HCT116 (cell line): ENCODE results near the gene SGMS1. TPM values are rescaled to one million over a fixed set of nuclear protein-coding genes. Genes with fewer than 3 reads are reported as not detected.

Experiments
- ATAC-seq: fragments of 200-7000 bp; cut with Tn5 transposase; 2 replicates; pipeline ENCODE4 v1.9.1; 2020; ENCODE audit warnings: mild to moderate bottlenecking, moderate library complexity
- BruUV-seq: library from RNA; stranded (reverse); fragments of 400-500 nt; replicated peaks from 2 replicates; lab custom pipeline; 2021; lab: Mats Ljungman, UMichigan
- CTCF ChIA-PET: fragments of 300-600 bp; sonication (Branson Sonifier 250); formaldehyde crosslinking; loops from one replicate; lab custom pipeline; 2021; ENCODE audit warnings: antibody characterized with exemption; lab: Charles Lee
- POLR2A ChIA-PET: fragments of 300-600, 350-600 bp; sonication (Branson Sonifier 250); formaldehyde crosslinking; loops from one replicate; lab custom pipeline; 2021; ENCODE audit warnings: antibody characterized with exemption; lab: Charles Lee
- RAD21 ChIA-PET, 2 experiments: fragments of 300-600 bp; sonication (Branson Sonifier 250); formaldehyde crosslinking; loops; one replicate each; lab custom pipeline; 2023; ENCODE audit warnings: low total read pairs in 2 of 2; ENCODE audit not compliant: uncharacterized antibody in 2 of 2, unreplicated experiment in 2 of 2, low non-redundant PET in 1 of 2; lab: Charles Lee
- DNase-seq: peaks from one replicate; pipeline ENCODE4 v3.0.0-alpha.2; 2010; ENCODE audit warnings: low read depth, low spot score
- H2AFZ ChIP-seq: fragments of 200-600 bp; shearing (Covaris generic), sonication (generic); 2 replicates; pipeline ENCODE4 v1.6.1; 2017; ENCODE audit warnings: low read depth, mixed run types, mixed read lengths, antibody characterized with exemption, low read length; ENCODE audit not compliant: poor library complexity, severe bottlenecking
- H3K27ac ChIP-seq: 2 replicates; pipeline ENCODE4 v1.5.1; 2012; ENCODE audit warnings: low read depth, low read length
- H3K27me3 ChIP-seq: fragments of 200-600 bp; sonication (generic); 2 replicates; pipeline ENCODE4 v1.6.1; 2016; ENCODE audit warnings: mixed run types, low read length, mixed read lengths; ENCODE audit not compliant: insufficient read depth
- H3K36me3 ChIP-seq, 2 experiments: fragments of 200-500 bp in 1 of 2; fragments of 200-600 bp in 1 of 2; sonication (Bioruptor generic) in 1 of 2; sonication (generic) in 1 of 2; 2 replicates each; pipeline versions ENCODE4 v1.5.1 to v1.6.1; 2014 to 2016; ENCODE audit warnings: low read length in 2 of 2, inconsistent platforms in 1 of 2, mixed read lengths in 1 of 2, mixed run types in 1 of 2; ENCODE audit not compliant: insufficient read depth in 2 of 2, control insufficient read depth in 1 of 2
- H3K4me1 ChIP-seq, 2 experiments: fragments of 200-600 bp in 1 of 2; sonication (generic) in 1 of 2; 2 replicates each; pipeline versions ENCODE4 v1.5.1 to v1.6.1; 2012 to 2017; ENCODE audit warnings: low read length in 2 of 2, inconsistent platforms in 1 of 2, mild to moderate bottlenecking in 1 of 2, mixed read lengths in 1 of 2, mixed run types in 1 of 2, moderate library complexity in 1 of 2; ENCODE audit not compliant: insufficient read depth in 2 of 2, control insufficient read depth in 1 of 2
- H3K4me2 ChIP-seq: fragments of 200-600 bp; sonication (generic); 2 replicates; pipeline ENCODE4 v1.6.1; 2017; ENCODE audit warnings: mixed run types, low read length, mixed read lengths
- H3K4me3 ChIP-seq, 2 experiments: fragments of 200-600 bp in 1 of 2; sonication (generic) in 1 of 2; replicated peaks in 1 of 2; 2 replicates each; pipeline ENCODE4 v1.5.1; 2011 to 2016; ENCODE audit warnings: low read length in 2 of 2, control low read depth in 1 of 2, low read depth in 1 of 2, mild to moderate bottlenecking in 1 of 2, mixed read lengths in 1 of 2, mixed run types in 1 of 2
- H3K79me2 ChIP-seq: fragments of 200-600 bp; sonication (generic); 2 replicates; pipeline ENCODE4 v1.6.1; 2017; ENCODE audit warnings: mild to moderate bottlenecking, mixed run types, low read length, moderate library complexity, mixed read lengths; ENCODE audit not compliant: insufficient read depth
- H3K9ac ChIP-seq: fragments of 200-600 bp; sonication (generic); 2 replicates; pipeline ENCODE4 v1.6.1; 2016; ENCODE audit warnings: low read length, mixed read lengths
- H3K9me2 ChIP-seq: fragments of 200-600 bp; sonication (generic), shearing (Covaris generic); 2 replicates; pipeline ENCODE4 v1.6.1; 2017; ENCODE audit warnings: mixed run types, mild to moderate bottlenecking, moderate library complexity; ENCODE audit not compliant: insufficient read depth
- H3K9me3 ChIP-seq, 2 experiments: fragments of 200-500 bp in 1 of 2; fragments of 200-600 bp in 1 of 2; sonication (Bioruptor generic) in 1 of 2; sonication (generic) in 1 of 2; 2 replicates each; pipeline ENCODE4 v1.6.1; 2014 to 2017; ENCODE audit warnings: low read length in 2 of 2, mixed read lengths in 2 of 2, inconsistent platforms in 1 of 2, low read depth in 1 of 2, mild to moderate bottlenecking in 1 of 2, mixed run types in 1 of 2, moderate library complexity in 1 of 2; ENCODE audit not compliant: control insufficient read depth in 1 of 2, insufficient read depth in 1 of 2
- H4K20me1 ChIP-seq: fragments of 200-600 bp; sonication (generic), shearing (Covaris generic); 2 replicates; pipeline ENCODE4 v1.6.1; 2017; ENCODE audit warnings: mixed run types, mild to moderate bottlenecking, moderate library complexity; ENCODE audit not compliant: insufficient read depth
- CBX3 ChIP-seq: IDR thresholded peaks from 2 replicates; pipeline ENCODE4 v1.6.1; 2012; ENCODE audit warnings: low read depth
- EZH2phosphoT487 ChIP-seq: fragments of 200-600 bp; IDR thresholded peaks from 2 replicates; pipeline ENCODE4 v1.6.1; 2018; ENCODE audit warnings: antibody characterized with exemption, borderline replicate concordance
- JUND ChIP-seq: IDR thresholded peaks from 2 replicates; pipeline ENCODE4 v1.6.1; 2012
- SP1 ChIP-seq: IDR thresholded peaks from 2 replicates; pipeline ENCODE4 v1.6.1; 2012; ENCODE audit warnings: low read depth
- intact Hi-C: fragments of 100-400 bp; cut with micrococcal nuclease; formaldehyde crosslinking; loops from 2 replicates; pipeline ENCODE4 v1.10.0; 2022
- total RNA-seq: library from RNA; stranded (reverse); gene quantifications from one replicate; pipeline ENCODE4 v1.2.1, GENCODE V29; 2021; ENCODE audit not compliant: unreplicated experiment
- TF ChIP-seq, protein P1 (sequence below): IDR thresholded peaks from 2 replicates; pipeline ENCODE4 v1.6.1; 2012; ENCODE audit warnings: low read depth
- TF ChIP-seq, protein P2 (sequence below): IDR thresholded peaks from 2 replicates; pipeline ENCODE4 v1.6.1; 2012

The SGMS1 gene
- total RNA-seq, 1 experiment from 2014 or later, result 29.1 TPM

DNA sequence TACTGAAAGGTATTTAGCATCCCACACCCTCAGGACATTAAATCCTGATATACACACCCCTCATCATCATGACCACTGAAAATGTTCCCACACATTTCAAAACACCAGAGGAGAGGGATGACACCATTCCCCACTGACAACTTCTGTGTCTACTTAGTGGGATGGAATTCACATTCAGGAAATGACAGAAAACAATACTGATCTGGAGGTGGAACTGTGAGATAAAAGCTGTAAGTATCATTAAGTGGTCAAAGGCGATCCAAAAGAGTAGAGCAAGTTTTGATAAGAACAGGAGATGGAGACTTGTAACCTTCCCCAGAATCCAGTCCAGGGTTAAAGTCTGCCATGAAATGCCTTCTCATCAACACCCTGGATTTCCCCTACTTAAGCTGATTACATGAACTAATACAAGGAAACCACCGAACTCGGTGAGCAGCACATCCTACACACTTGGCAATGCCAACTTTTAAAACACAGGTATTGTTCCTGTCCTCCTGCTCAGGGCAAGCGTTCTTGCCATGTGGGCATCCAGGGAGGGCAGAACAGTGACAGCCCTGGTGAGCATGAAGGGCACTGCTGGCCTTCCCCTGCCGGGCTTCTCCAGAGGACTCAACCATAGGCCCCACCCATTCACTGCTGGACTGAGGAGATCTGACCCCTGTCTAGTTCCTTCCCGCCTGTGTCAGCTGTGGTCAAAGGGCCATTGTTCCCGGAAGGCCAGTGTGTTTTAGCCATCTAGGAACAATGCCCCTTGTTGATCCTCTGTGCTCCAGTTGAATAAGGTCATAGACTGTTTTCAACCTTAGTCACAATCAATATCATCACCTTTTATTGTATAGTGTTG, 85.0 kb downstream of the SGMS1 start:
- CTCF ChIA-PET, result no interaction called here
- no peaks in the 10 kb centered on the region; the same call in none of the 2 replicates for H3K79me2 ChIP-seq
- no TSS peak for BruUV-seq
- no peaks in the 10 kb centered on the region for H3K36me3 ChIP-seq
- H3K27ac ChIP-seq, result no peak overlapping the region
- POLR2A ChIA-PET, result no interaction called here
- RAD21 ChIA-PET, result no interaction called here
- no peaks in the 10 kb centered on the region for H3K9me2 ChIP-seq
- intact Hi-C loops, result no loop called here
- peaks cover 2 to 49% of the 10 kb centered on the region in 2 experiments; a peak in 2 of 4 replicates for H3K4me1 ChIP-seq
- DNase-seq (peak; percentile 27), ATAC-seq (peak; percentile 78)
- no peak overlapping the region for H3K4me3 ChIP-seq
- H4K20me1 ChIP-seq, result no peaks in the 10 kb centered on the region
- no peak overlapping the region for H3K9ac ChIP-seq
- H3K27me3 ChIP-seq, result no peaks in the 10 kb centered on the region
- TF ChIP-seq SP1 (no peak), JUND (no peak), EZH2phosphoT487 (no peak), CBX3 (no peak)
- TF ChIP-seq, protein P1, sequence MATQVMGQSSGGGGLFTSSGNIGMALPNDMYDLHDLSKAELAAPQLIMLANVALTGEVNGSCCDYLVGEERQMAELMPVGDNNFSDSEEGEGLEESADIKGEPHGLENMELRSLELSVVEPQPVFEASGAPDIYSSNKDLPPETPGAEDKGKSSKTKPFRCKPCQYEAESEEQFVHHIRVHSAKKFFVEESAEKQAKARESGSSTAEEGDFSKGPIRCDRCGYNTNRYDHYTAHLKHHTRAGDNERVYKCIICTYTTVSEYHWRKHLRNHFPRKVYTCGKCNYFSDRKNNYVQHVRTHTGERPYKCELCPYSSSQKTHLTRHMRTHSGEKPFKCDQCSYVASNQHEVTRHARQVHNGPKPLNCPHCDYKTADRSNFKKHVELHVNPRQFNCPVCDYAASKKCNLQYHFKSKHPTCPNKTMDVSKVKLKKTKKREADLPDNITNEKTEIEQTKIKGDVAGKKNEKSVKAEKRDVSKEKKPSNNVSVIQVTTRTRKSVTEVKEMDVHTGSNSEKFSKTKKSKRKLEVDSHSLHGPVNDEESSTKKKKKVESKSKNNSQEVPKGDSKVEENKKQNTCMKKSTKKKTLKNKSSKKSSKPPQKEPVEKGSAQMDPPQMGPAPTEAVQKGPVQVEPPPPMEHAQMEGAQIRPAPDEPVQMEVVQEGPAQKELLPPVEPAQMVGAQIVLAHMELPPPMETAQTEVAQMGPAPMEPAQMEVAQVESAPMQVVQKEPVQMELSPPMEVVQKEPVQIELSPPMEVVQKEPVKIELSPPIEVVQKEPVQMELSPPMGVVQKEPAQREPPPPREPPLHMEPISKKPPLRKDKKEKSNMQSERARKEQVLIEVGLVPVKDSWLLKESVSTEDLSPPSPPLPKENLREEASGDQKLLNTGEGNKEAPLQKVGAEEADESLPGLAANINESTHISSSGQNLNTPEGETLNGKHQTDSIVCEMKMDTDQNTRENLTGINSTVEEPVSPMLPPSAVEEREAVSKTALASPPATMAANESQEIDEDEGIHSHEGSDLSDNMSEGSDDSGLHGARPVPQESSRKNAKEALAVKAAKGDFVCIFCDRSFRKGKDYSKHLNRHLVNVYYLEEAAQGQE, result no peak
- TF ChIP-seq, protein P2, sequence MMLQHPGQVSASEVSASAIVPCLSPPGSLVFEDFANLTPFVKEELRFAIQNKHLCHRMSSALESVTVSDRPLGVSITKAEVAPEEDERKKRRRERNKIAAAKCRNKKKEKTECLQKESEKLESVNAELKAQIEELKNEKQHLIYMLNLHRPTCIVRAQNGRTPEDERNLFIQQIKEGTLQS, result no peak
- H3K4me2 ChIP-seq, result peak overlapping the region; percentile 20; the same call in 1 of the 2 replicates
- H2AFZ ChIP-seq, result no peak overlapping the region
- no peaks in the 10 kb centered on the region for H3K9me3 ChIP-seq
